Measurements from ENCODE around the gene SAC3D1.

DNA sequence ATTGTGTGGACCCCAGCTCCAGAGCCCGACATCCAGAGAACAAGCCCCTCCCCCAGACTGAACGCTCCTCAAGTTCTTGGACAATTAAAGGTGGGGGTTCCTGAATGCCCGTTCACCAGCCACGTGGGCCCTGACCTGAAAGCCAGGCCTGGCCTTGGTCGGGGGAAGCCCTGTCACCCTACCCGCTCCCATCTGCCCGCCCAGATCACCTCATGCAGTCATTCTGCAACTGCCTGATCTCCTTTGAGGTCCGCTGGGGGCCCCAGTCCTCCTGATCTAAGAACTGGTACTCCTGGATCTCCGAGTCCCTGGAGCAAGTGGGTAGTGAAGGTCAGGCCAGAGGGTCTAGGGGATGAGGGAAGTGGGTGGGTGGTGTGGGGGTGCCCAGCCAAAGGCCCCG lies 26.4 kb downstream of the SAC3D1 start:
- TF ChIP-seq, protein P1, sequence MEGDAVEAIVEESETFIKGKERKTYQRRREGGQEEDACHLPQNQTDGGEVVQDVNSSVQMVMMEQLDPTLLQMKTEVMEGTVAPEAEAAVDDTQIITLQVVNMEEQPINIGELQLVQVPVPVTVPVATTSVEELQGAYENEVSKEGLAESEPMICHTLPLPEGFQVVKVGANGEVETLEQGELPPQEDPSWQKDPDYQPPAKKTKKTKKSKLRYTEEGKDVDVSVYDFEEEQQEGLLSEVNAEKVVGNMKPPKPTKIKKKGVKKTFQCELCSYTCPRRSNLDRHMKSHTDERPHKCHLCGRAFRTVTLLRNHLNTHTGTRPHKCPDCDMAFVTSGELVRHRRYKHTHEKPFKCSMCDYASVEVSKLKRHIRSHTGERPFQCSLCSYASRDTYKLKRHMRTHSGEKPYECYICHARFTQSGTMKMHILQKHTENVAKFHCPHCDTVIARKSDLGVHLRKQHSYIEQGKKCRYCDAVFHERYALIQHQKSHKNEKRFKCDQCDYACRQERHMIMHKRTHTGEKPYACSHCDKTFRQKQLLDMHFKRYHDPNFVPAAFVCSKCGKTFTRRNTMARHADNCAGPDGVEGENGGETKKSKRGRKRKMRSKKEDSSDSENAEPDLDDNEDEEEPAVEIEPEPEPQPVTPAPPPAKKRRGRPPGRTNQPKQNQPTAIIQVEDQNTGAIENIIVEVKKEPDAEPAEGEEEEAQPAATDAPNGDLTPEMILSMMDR (IDR thresholded peaks at IDR 0.05), result no peak
- no peak for TF ChIP-seq POLR2A (IDR thresholded peaks at IDR 0.05)
